Endometrial microvascular endothelial cells (primary cell): ENCODE results near the gene INHBB. TPM values are rescaled to one million over a fixed set of nuclear protein-coding genes. Genes with fewer than 3 reads are reported as not detected.

ENCODE experiments used
- in situ Hi-C: cut with HindIII; loops from 2 replicates; pipeline ENCODE4 v1.10.0; 2017; ENCODE audit warnings: low sequenced_read_pairs, low pct_unique_long_range_greater_than_20kb; ENCODE audit errors: inconsistent ontology term
- total RNA-seq: library from RNA; depleted of rRNA; stranded (reverse); fragments of >200 nt; gene quantifications from one replicate; pipeline ENCODE4 v1.2.3, GENCODE V29; 2015; ENCODE audit errors: inconsistent ontology term

INHBB gene
- total RNA-seq, 1 donor from 2014 or later: not detected

GRCh38 chr2:120331903-120332302, 14.0 kb upstream of the INHBB start:
- in situ Hi-C loops: no loop called here

- in situ Hi-C loops: no loop called here
Measured at GRCh38 chr2:120332384-120332783, 13.6 kb upstream of the INHBB start.

- in situ Hi-C loops: no loop called here
Measured at GRCh38 chr2:120334068-120334467, 11.9 kb upstream of the INHBB start.

GRCh38 chr2:120336749-120337148, 9.2 kb upstream of the INHBB start:
- in situ Hi-C loops: no loop called here

GRCh38 chr2:120338015-120338414, 7.9 kb upstream of the INHBB start:
- in situ Hi-C loops: no loop called here

- in situ Hi-C loops: no loop called here
Measured at GRCh38 chr2:120341977-120342376, 4.0 kb upstream of the INHBB start.

GRCh38 chr2:120342446-120342845, 3.5 kb upstream of the INHBB start:
- in situ Hi-C loops: no loop called here

- in situ Hi-C loops: no loop called here
Measured at GRCh38 chr2:120343100-120343432, 2.9 kb upstream of the INHBB start.

- in situ Hi-C loops: no loop called here
Measured at GRCh38 chr2:120343433-120344105, 2.4 kb upstream of the INHBB start.

GRCh38 chr2:120344214-120344975, 1.5 kb upstream of the INHBB start:
- in situ Hi-C loops: no loop called here

- in situ Hi-C loops: no loop called here
Measured at GRCh38 chr2:120344976-120345581, 857 bp upstream of the INHBB start.

- in situ Hi-C loops: no loop called here
Measured at GRCh38 chr2:120345608-120346007, 328 bp upstream of the INHBB start.

- in situ Hi-C loops: no loop called here
Measured at GRCh38 chr2:120346667-120347358, 877 bp downstream of the INHBB start.

GRCh38 chr2:120347396-120348060, 1.6 kb downstream of the INHBB start:
- in situ Hi-C loops: no loop called here

GRCh38 chr2:120348134-120348736, 2.3 kb downstream of the INHBB start:
- in situ Hi-C loops: no loop called here

GRCh38 chr2:120348737-120349439, 3.0 kb downstream of the INHBB start:
- in situ Hi-C loops: no loop called here

- in situ Hi-C loops: no loop called here
Measured at GRCh38 chr2:120349440-120349921, 3.5 kb downstream of the INHBB start.

GRCh38 chr2:120350080-120350479, 4.1 kb downstream of the INHBB start:
- in situ Hi-C loops: no loop called here
